HG02642 (cell line): ENCODE results near the gene DYNC2H1.

Source experiments
- ATAC-seq: cut with Tn5 transposase; IDR thresholded peaks from one replicate; pipeline ENCODE4 v1.9.1; 2021; ENCODE audit warnings: mild to moderate bottlenecking; ENCODE audit not compliant: unreplicated experiment, poor library complexity

Gene DYNC2H1

GRCh38 chr11:103448966-103449365 is 339.7 kb downstream of the DYNC2H1 start:
- ATAC-seq, result no peak

- no peak for ATAC-seq
Observed at GRCh38 chr11:103450241-103450640, 341.0 kb downstream of the DYNC2H1 start.

GRCh38 chr11:103453126-103453525 is 343.9 kb downstream of the DYNC2H1 start:
- no peak for ATAC-seq

- no peak for ATAC-seq
Observed at GRCh38 chr11:103453915-103454709, 344.9 kb downstream of the DYNC2H1 start.

- no peak for ATAC-seq
Observed at GRCh38 chr11:103464420-103464819, 355.2 kb downstream of the DYNC2H1 start.

- no peak for ATAC-seq
Observed at GRCh38 chr11:103465555-103466140, 356.4 kb downstream of the DYNC2H1 start.

- no peak for ATAC-seq
Observed at GRCh38 chr11:103471546-103471945, 362.3 kb downstream of the DYNC2H1 start.

- no peak for ATAC-seq
Observed at GRCh38 chr11:103476874-103477273, 367.6 kb downstream of the DYNC2H1 start.

GRCh38 chr11:103480421-103480820 is 371.2 kb downstream of the DYNC2H1 start:
- ATAC-seq, result no peak

- no peak for ATAC-seq
Observed at GRCh38 chr11:103483996-103484395, 374.8 kb downstream of the DYNC2H1 start.

- no peak for ATAC-seq
Observed at GRCh38 chr11:103484545-103484944, 375.3 kb downstream of the DYNC2H1 start.

GRCh38 chr11:103486604-103487003 is 377.4 kb downstream of the DYNC2H1 start:
- no peak for ATAC-seq

GRCh38 chr11:103487113-103487512 is 377.9 kb downstream of the DYNC2H1 start:
- ATAC-seq, result no peak

- no peak for ATAC-seq
Observed at GRCh38 chr11:103488031-103488461, 378.8 kb downstream of the DYNC2H1 start.

GRCh38 chr11:103488579-103488978 is 379.4 kb downstream of the DYNC2H1 start:
- no peak for ATAC-seq

GRCh38 chr11:103491777-103492176 is 382.6 kb downstream of the DYNC2H1 start:
- no peak for ATAC-seq

GRCh38 chr11:103494491-103494890 is 385.3 kb downstream of the DYNC2H1 start:
- no peak for ATAC-seq

- ATAC-seq, result no peak
Observed at GRCh38 chr11:103497268-103497667, 388.0 kb downstream of the DYNC2H1 start.

GRCh38 chr11:103499710-103500340 is 390.6 kb downstream of the DYNC2H1 start:
- no peak for ATAC-seq

GRCh38 chr11:103515283-103515682 is 406.1 kb downstream of the DYNC2H1 start:
- ATAC-seq, result no peak

- ATAC-seq, result no peak
Observed at GRCh38 chr11:103520792-103521191, 411.6 kb downstream of the DYNC2H1 start.
